DND-41 (cell line): ENCODE data around the gene TRAF1.

ENCODE experiments used
- ATAC-seq: fragments of 200-7000 bp; cut with Tn5 transposase; 3 replicates; pipeline ENCODE4 v1.9.1; 2021; ENCODE audit warnings: low read depth; ENCODE audit not compliant: insufficient read depth
- DNase-seq: peaks from one replicate; pipeline ENCODE4 v3.0.0-alpha.2; 2020
- H2AFZ ChIP-seq: 2 replicates; pipeline ENCODE4 v1.6.0; 2012; ENCODE audit warnings: low read depth, low read length
- H3K27ac ChIP-seq: 2 replicates; pipeline ENCODE4 v1.5.1; 2012; ENCODE audit warnings: low read length, inconsistent platforms
- H3K27me3 ChIP-seq: fragments of 200-600 bp; sonication (generic); 2 replicates; pipeline ENCODE4 v1.6.0; 2012; ENCODE audit warnings: low read length, mild to moderate bottlenecking, inconsistent platforms; ENCODE audit not compliant: insufficient read depth, poor library complexity
- H3K36me3 ChIP-seq: 2 replicates; pipeline ENCODE4 v1.5.1; 2012; ENCODE audit warnings: low read length, inconsistent platforms; ENCODE audit not compliant: insufficient read depth
- H3K4me1 ChIP-seq: 2 replicates; pipeline ENCODE4 v1.5.1; 2012; ENCODE audit warnings: mild to moderate bottlenecking, low read length; ENCODE audit not compliant: insufficient read depth
- H3K4me2 ChIP-seq: 2 replicates; pipeline ENCODE4 v1.6.0; 2012; ENCODE audit warnings: mild to moderate bottlenecking, moderate library complexity, low read length, inconsistent platforms; ENCODE audit not compliant: insufficient read depth
- H3K4me3 ChIP-seq, 2 experiments: fragments of 200-600 bp in 1 of 2; shearing (Covaris generic) in 1 of 2; 2 replicates each; pipeline ENCODE4 v1.5.1; 2012 to 2016; ENCODE audit warnings: inconsistent platforms in 2 of 2, low read length in 2 of 2, mild to moderate bottlenecking in 2 of 2, low read depth in 1 of 2, moderate library complexity in 1 of 2
- H3K79me2 ChIP-seq: 2 replicates; pipeline ENCODE4 v1.6.0; 2012; ENCODE audit warnings: low read length, inconsistent platforms; ENCODE audit not compliant: insufficient read depth
- H3K9ac ChIP-seq: 2 replicates; pipeline ENCODE4 v1.6.0; 2012; ENCODE audit warnings: low read depth, mild to moderate bottlenecking, inconsistent platforms, low read length, moderate library complexity
- H3K9me3 ChIP-seq: 2 replicates; pipeline ENCODE4 v1.5.1; 2012; ENCODE audit warnings: low read length, moderate library complexity, mild to moderate bottlenecking, inconsistent platforms; ENCODE audit not compliant: insufficient read depth, severe bottlenecking
- H4K20me1 ChIP-seq: 2 replicates; pipeline ENCODE4 v1.6.0; 2012; ENCODE audit warnings: low read length; ENCODE audit not compliant: insufficient read depth
- EZH2 ChIP-seq: IDR thresholded peaks from 3 replicates; pipeline ENCODE4 v1.6.1; 2012; ENCODE audit warnings: borderline replicate concordance, low read depth, mild to moderate bottlenecking, moderate library complexity, low read length, inconsistent platforms; ENCODE audit not compliant: severe bottlenecking
- TF ChIP-seq, protein P1 (sequence below): IDR thresholded peaks from 2 replicates; pipeline ENCODE4 v1.5.1; 2012; ENCODE audit warnings: borderline replicate concordance, low read length, moderate library complexity, mild to moderate bottlenecking; ENCODE audit not compliant: poor library complexity, severe bottlenecking; ENCODE audit errors: extremely low read depth

The TRAF1 gene

DNA sequence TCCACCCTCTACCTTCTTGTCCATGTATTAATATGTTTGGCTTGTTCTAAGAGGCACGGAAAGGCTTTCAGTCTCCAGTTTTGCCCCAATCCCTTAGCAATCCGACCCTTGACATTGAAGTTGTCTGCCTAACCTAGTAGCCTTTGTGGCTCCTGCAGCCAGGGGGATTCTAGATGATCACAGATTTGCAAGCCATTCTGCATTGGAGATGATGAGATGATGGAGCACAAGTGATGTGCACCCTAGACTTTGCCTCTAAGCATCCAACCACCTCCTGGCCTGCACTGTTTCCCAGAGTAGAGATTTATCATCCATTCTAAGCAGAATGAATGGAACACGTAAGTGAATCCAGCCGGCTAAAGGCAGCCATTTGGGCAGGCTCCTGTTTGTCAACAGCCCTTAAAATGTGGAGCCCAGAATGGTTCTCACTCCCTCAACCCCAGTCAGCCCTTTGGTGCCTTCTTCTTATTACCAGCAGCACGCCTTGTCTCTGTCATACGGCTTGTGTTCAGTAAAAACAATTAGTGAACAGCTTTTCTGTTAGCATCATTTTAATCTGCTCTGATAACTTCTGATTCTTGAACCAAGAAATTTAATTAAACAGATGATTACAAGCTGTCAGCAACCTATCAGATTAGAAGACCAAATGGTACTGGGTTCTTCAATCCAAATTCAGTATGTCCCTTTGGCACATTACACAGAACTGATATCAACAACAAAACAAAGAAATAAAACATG, 5.7 kb upstream of the TRAF1 start:
- Histone ChIP-seq H3K4me3 (no peak overlapping the region), H3K9me3 (no peaks in the 10 kb centered on the region), H4K20me1 (no peaks in the 10 kb centered on the region), H3K9ac (peak overlapping the region; percentile 31), H3K4me1 (peaks cover 65% of the 10 kb centered on the region), H3K36me3 (no peaks in the 10 kb centered on the region), H3K4me2 (peak overlapping the region; percentile 42), H3K27me3 (no peaks in the 10 kb centered on the region), H3K27ac (peak overlapping the region; percentile 71), H2AFZ (no peak overlapping the region; the same call in 1 of the 2 replicates), H3K79me2 (no peaks in the 10 kb centered on the region)
- ATAC-seq, result no peak
- DNase-seq, result no peak
- no peak for TF ChIP-seq EZH2
- TF ChIP-seq, protein P1, sequence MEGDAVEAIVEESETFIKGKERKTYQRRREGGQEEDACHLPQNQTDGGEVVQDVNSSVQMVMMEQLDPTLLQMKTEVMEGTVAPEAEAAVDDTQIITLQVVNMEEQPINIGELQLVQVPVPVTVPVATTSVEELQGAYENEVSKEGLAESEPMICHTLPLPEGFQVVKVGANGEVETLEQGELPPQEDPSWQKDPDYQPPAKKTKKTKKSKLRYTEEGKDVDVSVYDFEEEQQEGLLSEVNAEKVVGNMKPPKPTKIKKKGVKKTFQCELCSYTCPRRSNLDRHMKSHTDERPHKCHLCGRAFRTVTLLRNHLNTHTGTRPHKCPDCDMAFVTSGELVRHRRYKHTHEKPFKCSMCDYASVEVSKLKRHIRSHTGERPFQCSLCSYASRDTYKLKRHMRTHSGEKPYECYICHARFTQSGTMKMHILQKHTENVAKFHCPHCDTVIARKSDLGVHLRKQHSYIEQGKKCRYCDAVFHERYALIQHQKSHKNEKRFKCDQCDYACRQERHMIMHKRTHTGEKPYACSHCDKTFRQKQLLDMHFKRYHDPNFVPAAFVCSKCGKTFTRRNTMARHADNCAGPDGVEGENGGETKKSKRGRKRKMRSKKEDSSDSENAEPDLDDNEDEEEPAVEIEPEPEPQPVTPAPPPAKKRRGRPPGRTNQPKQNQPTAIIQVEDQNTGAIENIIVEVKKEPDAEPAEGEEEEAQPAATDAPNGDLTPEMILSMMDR, result no peak

DNA sequence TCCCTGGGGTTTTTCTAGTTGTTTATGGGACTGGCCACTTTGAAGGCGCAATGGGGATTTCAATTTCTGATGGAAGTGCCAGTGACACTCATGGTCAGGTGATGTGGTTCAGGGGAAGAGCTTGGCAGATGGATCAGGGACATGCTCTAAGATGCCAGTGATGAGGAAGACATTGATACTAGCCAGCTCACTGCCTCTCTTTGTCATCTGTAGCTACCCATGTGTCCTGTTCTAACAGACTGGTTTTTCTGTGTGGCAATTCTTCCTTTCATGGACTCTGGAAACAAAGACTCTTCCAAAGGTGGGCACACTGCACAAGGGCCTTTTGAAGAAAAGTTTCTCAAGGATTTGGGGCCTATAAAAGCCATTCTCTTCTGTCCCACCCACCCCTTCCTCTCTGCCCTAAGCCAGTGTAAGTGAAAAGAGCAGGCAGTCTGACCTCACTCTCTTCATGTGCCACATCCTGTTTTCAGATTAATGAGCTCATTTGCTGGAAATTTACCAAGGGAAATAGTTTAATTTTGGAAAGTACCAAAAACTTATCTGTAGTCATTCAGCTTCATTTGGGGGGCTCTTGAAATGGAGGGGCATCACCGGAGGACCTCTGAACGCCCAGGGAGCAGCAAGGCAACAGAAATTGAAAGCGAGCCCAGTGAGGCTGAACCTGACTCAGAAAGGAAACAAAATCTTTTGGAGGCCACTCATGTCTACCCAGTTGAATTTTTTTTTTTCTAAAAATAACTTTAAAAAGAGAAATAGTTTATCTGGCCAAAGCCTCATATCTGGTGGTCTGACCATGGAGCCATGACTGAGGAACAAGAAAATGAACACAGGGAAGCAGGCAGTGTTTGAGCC, 4.9 kb upstream of the TRAF1 start:
- H4K20me1 ChIP-seq, result no peaks in the 10 kb centered on the region
- DNase-seq, result peak; percentile 70
- no peaks in the 10 kb centered on the region for H3K9me3 ChIP-seq
- no peaks in the 10 kb centered on the region for H3K27me3 ChIP-seq
- H3K36me3 ChIP-seq, result no peaks in the 10 kb centered on the region
- H3K79me2 ChIP-seq, result no peaks in the 10 kb centered on the region
- peak overlapping the region; percentile 63 for H2AFZ ChIP-seq
- H3K4me2 ChIP-seq, result peak overlapping the region; percentile 42
- H3K27ac ChIP-seq, result peak overlapping the region; percentile 71
- H3K4me3 ChIP-seq, result no peak overlapping the region
- ATAC-seq, result peak; percentile 72
- peaks cover 62% of the 10 kb centered on the region for H3K4me1 ChIP-seq
- no peak for TF ChIP-seq EZH2
- TF ChIP-seq, protein P1, result no peak
- H3K9ac ChIP-seq, result peak overlapping the region; percentile 31

DNA sequence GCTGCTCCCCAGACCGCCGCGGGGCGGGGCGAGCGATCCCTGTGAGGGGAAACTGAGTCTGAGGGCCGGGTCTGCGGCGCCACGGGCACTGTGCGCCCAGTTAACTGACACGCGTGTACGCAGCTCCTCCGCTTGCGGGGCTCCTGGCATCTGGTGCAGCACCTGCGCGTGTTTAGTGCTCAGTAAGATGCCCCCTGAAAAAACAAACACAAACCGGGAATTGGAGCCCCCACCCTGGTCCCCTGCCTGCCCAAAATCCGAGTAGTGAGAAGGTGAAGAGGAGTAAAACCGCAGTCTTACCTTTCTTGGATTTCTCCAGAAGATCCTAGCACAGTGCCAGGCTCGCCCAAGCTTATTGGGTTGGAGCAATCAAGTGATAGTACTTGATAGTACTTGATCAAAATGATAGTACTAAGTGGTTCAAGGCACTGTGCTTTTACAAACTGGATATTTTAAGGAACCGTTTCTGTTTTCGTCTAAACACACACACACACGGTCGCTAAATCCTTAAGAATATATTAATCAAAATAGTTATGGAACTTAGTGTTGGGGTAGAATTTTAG, 2.7 kb upstream of the TRAF1 start:
- no peak for DNase-seq
- Histone ChIP-seq H3K9ac (peak overlapping the region; percentile 38; the same call in 1 of the 2 replicates), H3K36me3 (no peaks in the 10 kb centered on the region), H4K20me1 (no peaks in the 10 kb centered on the region), H3K27me3 (no peaks in the 10 kb centered on the region), H3K4me3 (peak overlapping the region in 1 of 2 experiments; percentile 30; a peak in 1 of 4 replicates), H3K4me2 (peak overlapping the region; percentile 52), H3K9me3 (no peaks in the 10 kb centered on the region), H3K4me1 (peaks cover 54% of the 10 kb centered on the region), H3K27ac (no peak overlapping the region), H2AFZ (peak overlapping the region; percentile 50; the same call in 1 of the 2 replicates), H3K79me2 (no peaks in the 10 kb centered on the region)
- ATAC-seq, result no peak; the same call in 2 of the 3 replicates
- TF ChIP-seq EZH2, result no peak
- TF ChIP-seq, protein P1, result no peak
